ENCODE data around the gene EDA. TPM values are rescaled to one million over a fixed set of nuclear protein-coding genes. Genes with fewer than 3 reads are reported as not detected.

The EDA gene
- total and polyA plus RNA-seq, 10 donors, result 0.28 to 7.2 (median 3.3) TPM

DNA sequence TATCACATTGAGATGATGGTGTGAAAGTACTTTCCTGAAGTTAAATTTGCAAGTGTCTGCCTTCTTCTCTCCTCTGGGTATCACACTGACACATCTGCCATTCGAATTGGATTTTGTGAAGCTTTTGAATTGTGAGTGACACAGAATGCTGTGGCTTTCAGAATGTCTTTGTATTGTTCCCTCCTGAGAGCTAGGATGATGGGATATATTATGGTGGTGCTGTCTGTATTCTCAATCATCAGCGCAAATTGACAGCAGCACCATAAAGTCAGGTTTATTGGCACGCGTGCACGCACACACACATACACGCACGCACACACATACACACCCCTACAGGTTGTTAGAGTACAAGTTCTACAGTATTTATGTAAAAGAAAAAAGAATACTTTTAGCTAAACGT lies 290.5 kb downstream of the EDA start:
- no peaks in the 10 kb centered on the region for H3K4me1 ChIP-seq
- H3K9me3 ChIP-seq, result peaks cover 0 to 4% (median 0%) of the 10 kb centered on the region in 8 donors
- H3K36me3 ChIP-seq, result no peaks in the 10 kb centered on the region
- 80 to 92% (median 83%) methylated on average over 8 of the region's 8 CpGs for WGBS, 5 donors
- TF ChIP-seq POLR2A (IDR thresholded peaks at IDR 0.05), result no peak
- TF ChIP-seq, protein P1, sequence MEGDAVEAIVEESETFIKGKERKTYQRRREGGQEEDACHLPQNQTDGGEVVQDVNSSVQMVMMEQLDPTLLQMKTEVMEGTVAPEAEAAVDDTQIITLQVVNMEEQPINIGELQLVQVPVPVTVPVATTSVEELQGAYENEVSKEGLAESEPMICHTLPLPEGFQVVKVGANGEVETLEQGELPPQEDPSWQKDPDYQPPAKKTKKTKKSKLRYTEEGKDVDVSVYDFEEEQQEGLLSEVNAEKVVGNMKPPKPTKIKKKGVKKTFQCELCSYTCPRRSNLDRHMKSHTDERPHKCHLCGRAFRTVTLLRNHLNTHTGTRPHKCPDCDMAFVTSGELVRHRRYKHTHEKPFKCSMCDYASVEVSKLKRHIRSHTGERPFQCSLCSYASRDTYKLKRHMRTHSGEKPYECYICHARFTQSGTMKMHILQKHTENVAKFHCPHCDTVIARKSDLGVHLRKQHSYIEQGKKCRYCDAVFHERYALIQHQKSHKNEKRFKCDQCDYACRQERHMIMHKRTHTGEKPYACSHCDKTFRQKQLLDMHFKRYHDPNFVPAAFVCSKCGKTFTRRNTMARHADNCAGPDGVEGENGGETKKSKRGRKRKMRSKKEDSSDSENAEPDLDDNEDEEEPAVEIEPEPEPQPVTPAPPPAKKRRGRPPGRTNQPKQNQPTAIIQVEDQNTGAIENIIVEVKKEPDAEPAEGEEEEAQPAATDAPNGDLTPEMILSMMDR (IDR thresholded peaks at IDR 0.05 in 8 of 11, conservative IDR thresholded peaks at IDR 0.05 in 3 of 11), result no peak
- TF ChIP-seq POLR2AphosphoS5 (IDR thresholded peaks at IDR 0.05), result no peak
- intact Hi-C loops (cut with DNase I; ENCODE audit: low total_unique reads), result no loop called here
- no peaks in the 10 kb centered on the region for H3K27me3 ChIP-seq (replicated peaks in 1 of 7)
- H3K27ac ChIP-seq, result no peak overlapping the region
- DNase-seq, result no peak
- no peak overlapping the region for H3K4me3 ChIP-seq

DNA sequence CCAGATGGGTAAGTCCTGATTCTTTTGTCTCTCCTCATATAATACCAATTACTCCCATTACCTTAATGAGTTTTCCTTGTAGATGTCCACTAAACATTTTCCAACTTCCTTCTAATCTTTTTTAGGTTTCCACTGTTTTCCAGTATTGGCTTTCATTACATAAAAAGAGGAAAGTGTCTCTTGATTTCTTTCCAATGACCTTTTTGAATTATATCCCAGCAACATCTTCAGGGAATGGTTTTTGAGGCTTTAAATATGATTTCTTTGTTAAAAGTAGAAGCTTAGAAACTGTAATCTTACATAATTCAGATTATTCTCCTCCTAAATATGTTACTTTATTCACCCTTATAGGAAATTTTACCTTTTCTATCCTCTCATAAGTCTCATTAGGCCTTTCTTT lies 298.9 kb downstream of the EDA start:
- no peaks in the 10 kb centered on the region for H3K36me3 ChIP-seq
- no peak overlapping the region for H3K27ac ChIP-seq
- H3K9me3 ChIP-seq, result peaks cover 0 to 18% (median 0%) of the 10 kb centered on the region in 8 donors
- no peaks in the 10 kb centered on the region for H3K27me3 ChIP-seq (replicated peaks in 1 of 7)
- no peak for DNase-seq
- intact Hi-C loops (cut with DNase I; ENCODE audit: low total_unique reads), result no loop called here
- no peak overlapping the region for H3K4me3 ChIP-seq
- no peaks in the 10 kb centered on the region for H3K4me1 ChIP-seq
- no peak for TF ChIP-seq POLR2AphosphoS5 (IDR thresholded peaks at IDR 0.05)
- no peak for TF ChIP-seq POLR2A (IDR thresholded peaks at IDR 0.05)
- TF ChIP-seq, protein P1 (IDR thresholded peaks at IDR 0.05 in 8 of 11, conservative IDR thresholded peaks at IDR 0.05 in 3 of 11), result no peak

DNA sequence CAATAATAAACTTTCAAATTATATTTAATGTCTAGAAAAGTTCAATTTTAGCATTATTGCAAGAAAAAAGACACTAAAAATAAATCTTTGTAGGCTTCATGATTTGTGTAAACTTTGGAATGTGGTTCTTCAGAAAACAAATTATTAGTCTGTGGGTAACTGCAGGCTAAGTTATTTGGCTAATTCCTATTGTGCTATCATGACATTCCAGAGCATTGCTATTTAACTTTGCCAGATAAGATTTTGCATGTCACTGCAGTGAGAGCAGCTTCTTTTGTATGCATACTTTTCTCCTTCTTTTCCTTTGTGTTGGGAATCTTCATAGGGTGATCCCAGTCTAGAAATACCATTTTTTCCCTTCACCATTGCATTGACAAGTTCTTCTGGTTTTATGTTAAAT lies 303.8 kb downstream of the EDA start:
- H3K27me3 ChIP-seq (replicated peaks in 1 of 7), result no peaks in the 10 kb centered on the region
- peaks cover 0 to 15% (median 0%) of the 10 kb centered on the region in 8 donors for H3K9me3 ChIP-seq
- intact Hi-C loops (cut with DNase I; ENCODE audit: low total_unique reads), result no loop called here
- H3K27ac ChIP-seq, result no peak overlapping the region
- no peaks in the 10 kb centered on the region for H3K36me3 ChIP-seq
- no peak overlapping the region for H3K4me3 ChIP-seq
- TF ChIP-seq POLR2AphosphoS5 (IDR thresholded peaks at IDR 0.05), result no peak
- no peaks in the 10 kb centered on the region for H3K4me1 ChIP-seq
- no peak for DNase-seq

DNA sequence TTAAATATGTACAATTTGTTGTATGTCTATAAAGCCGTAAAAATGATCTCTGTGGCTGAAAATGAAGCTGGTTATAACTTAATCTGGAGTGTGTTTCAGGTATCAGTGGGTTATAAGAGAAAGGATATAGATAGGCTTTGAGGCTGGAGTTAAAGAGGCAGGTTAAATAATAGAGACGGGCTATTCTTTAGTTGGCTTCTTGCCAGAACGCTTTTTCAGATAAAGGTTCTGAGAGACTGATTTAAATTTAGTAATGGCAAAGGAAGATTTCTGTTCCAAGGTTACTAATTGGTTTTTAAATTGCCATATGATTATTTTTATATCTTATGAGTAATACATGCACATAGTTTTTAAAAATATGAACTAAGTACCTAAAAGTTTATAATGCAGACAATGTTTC lies 316.4 kb downstream of the EDA start:
- no peaks in the 10 kb centered on the region for H3K4me1 ChIP-seq
- WGBS, 5 donors, result 73 to 88% (median 84%) methylated on average over 3 of the region's 3 CpGs
- no peak for DNase-seq
- no peaks in the 10 kb centered on the region for H3K27me3 ChIP-seq (replicated peaks in 1 of 7)
- no peak overlapping the region for H3K27ac ChIP-seq
- H3K9me3 ChIP-seq, result no peaks in the 10 kb centered on the region
- no peaks in the 10 kb centered on the region for H3K36me3 ChIP-seq
- intact Hi-C loops (cut with DNase I; ENCODE audit: low total_unique reads), result no loop called here
- TF ChIP-seq, protein P1 (IDR thresholded peaks at IDR 0.05 in 8 of 11, conservative IDR thresholded peaks at IDR 0.05 in 3 of 11), result no peak
- TF ChIP-seq POLR2AphosphoS5 (IDR thresholded peaks at IDR 0.05), result no peak
- TF ChIP-seq POLR2A (IDR thresholded peaks at IDR 0.05), result no peak
- H3K4me3 ChIP-seq, result no peak overlapping the region

DNA sequence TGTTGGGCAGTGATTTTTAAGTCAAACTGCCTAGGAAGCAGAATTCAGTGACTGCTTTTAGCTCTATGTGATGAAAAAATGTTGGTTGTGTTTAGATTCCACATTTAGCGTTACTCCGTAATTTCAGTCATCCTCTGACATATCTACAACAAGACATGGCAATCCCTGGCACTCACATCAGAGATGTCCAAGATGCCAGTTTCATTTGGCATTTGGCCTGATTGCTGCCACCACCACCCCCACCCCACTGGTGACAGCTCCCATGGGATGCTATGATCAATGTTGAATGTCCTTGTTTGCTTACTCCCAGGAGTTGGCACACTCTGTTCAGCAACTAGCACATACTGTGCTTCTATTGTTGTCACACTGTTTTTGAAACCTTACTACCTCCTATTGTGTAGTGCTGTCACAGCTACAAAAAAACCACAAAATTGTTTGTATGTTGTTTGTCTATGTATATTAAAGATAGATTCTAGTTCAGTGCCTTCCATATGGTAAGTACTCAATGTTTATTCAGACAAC lies 332.4 kb downstream of the EDA start:
- 46 to 71% (median 50%) methylated on average over 2 of the region's 2 CpGs for WGBS, 5 donors
- no peak overlapping the region for H3K4me3 ChIP-seq
- no peak for DNase-seq
- no peak overlapping the region for H3K27ac ChIP-seq
- intact Hi-C loops (cut with DNase I; ENCODE audit: low total_unique reads), result no loop called here
- no peaks in the 10 kb centered on the region for H3K36me3 ChIP-seq
- no peaks in the 10 kb centered on the region for H3K4me1 ChIP-seq
- H3K9me3 ChIP-seq, result peaks cover 0 to 10% (median under 1%) of the 10 kb centered on the region in 8 donors
- no peak for TF ChIP-seq POLR2AphosphoS5 (IDR thresholded peaks at IDR 0.05)
- no peak for TF ChIP-seq POLR2A (IDR thresholded peaks at IDR 0.05)
- TF ChIP-seq, protein P1 (IDR thresholded peaks at IDR 0.05 in 8 of 11, conservative IDR thresholded peaks at IDR 0.05 in 3 of 11), result no peak
- peaks cover 0 to 4% (median 0%) of the 10 kb centered on the region in 7 donors for H3K27me3 ChIP-seq (replicated peaks in 1 of 7)
